Measurements from ENCODE around the gene TTC39C.

TTC39C gene

GRCh38 chr18:24014062-24014985 lies at the start of gene TTC39C:
Gene TTC39C (plus strand): TSS chr18:24014754. CDS start chr18:24014872, 118 bp downstream.
- DNase-seq (ENCODE audit: low read depth in 2 of 2), result peak; percentile 84 to 87

- no peak for DNase-seq (ENCODE audit: low read depth in 2 of 2)
These were observed 47.6 kb upstream of the TTC39C start for GRCh38 chr18:23966909-23967308.

- DNase-seq (ENCODE audit: low read depth in 2 of 2), result no peak
These were observed 47.0 kb upstream of the TTC39C start for GRCh38 chr18:23967321-23968089.

GRCh38 chr18:23968638-23969604 lies 45.6 kb upstream of the TTC39C start:
- DNase-seq (ENCODE audit: low read depth in 2 of 2), result no peak

- DNase-seq (ENCODE audit: low read depth in 2 of 2), result no peak
These were observed 44.9 kb upstream of the TTC39C start for GRCh38 chr18:23969664-23970063.

GRCh38 chr18:23970161-23971096 lies 44.1 kb upstream of the TTC39C start:
- peak in 1 of 2 donors; percentile 25 for DNase-seq (ENCODE audit: low read depth in 2 of 2)

GRCh38 chr18:23971097-23971440 lies 43.5 kb upstream of the TTC39C start:
- no peak for DNase-seq (ENCODE audit: low read depth in 2 of 2)

GRCh38 chr18:23971666-23972230 lies 42.8 kb upstream of the TTC39C start:
- DNase-seq (ENCODE audit: low read depth in 2 of 2), result no peak

GRCh38 chr18:23972453-23972852 lies 42.1 kb upstream of the TTC39C start:
- peak in 1 of 2 donors; percentile 14 for DNase-seq (ENCODE audit: low read depth in 2 of 2)

- DNase-seq (ENCODE audit: low read depth in 2 of 2), result no peak
These were observed 37.5 kb upstream of the TTC39C start for GRCh38 chr18:23977103-23977502.

- DNase-seq (ENCODE audit: low read depth in 2 of 2), result no peak
These were observed 36.7 kb upstream of the TTC39C start for GRCh38 chr18:23977719-23978483.

- DNase-seq (ENCODE audit: low read depth in 2 of 2), result no peak
These were observed 33.1 kb upstream of the TTC39C start for GRCh38 chr18:23981369-23981980.

GRCh38 chr18:23982155-23983079 lies 32.1 kb upstream of the TTC39C start:
- no peak for DNase-seq (ENCODE audit: low read depth in 2 of 2)

- no peak for DNase-seq (ENCODE audit: low read depth in 2 of 2)
These were observed 31.4 kb upstream of the TTC39C start for GRCh38 chr18:23983112-23983511.

GRCh38 chr18:23986600-23987359 lies 27.8 kb upstream of the TTC39C start:
- no peak for DNase-seq (ENCODE audit: low read depth in 2 of 2)

GRCh38 chr18:23990474-23991410 lies 23.8 kb upstream of the TTC39C start:
- DNase-seq (ENCODE audit: low read depth in 2 of 2), result no peak
